GM12878 (cell line): Measurements from ENCODE around the gene GOSR2. TPM values are rescaled to one million over a fixed set of nuclear protein-coding genes. Genes with fewer than 3 reads are reported as not detected.

Experiments
- CUX1 ChIP-seq: IDR thresholded peaks from 2 replicates; pipeline ENCODE4 v1.6.1; 2012; ENCODE audit warnings: improper control_type of control experiment, low read depth, low read length; ENCODE audit not compliant: insufficient replicate concordance
- KLF5 ChIP-seq: fragments of 450-650 bp; IDR thresholded peaks from 2 replicates; pipeline ENCODE4 v1.6.1; 2014; ENCODE audit warnings: mild to moderate bottlenecking; ENCODE audit not compliant: partially characterized antibody
- PAX8 ChIP-seq: fragments of 450-650 bp; IDR thresholded peaks from 2 replicates; pipeline ENCODE4 v1.6.1; 2017; ENCODE audit warnings: mild to moderate bottlenecking, moderate library complexity
- SUZ12 ChIP-seq: fragments of 200-600 bp; sonication (generic); IDR thresholded peaks from one replicate; pipeline ENCODE4 v1.6.1; 2018; ENCODE audit warnings: antibody characterized with exemption, mild to moderate bottlenecking; ENCODE audit not compliant: unreplicated experiment
- TAF1 ChIP-seq: IDR thresholded peaks from 2 replicates; pipeline ENCODE4 v1.6.1; 2011; ENCODE audit warnings: mild to moderate bottlenecking, low read depth, low read length, borderline replicate concordance
- TCF12 ChIP-seq: IDR thresholded peaks from 2 replicates; pipeline ENCODE4 v1.6.1; 2011; ENCODE audit warnings: low read depth, mild to moderate bottlenecking, low read length
- TCF7 ChIP-seq: IDR thresholded peaks from 2 replicates; pipeline ENCODE4 v1.6.1; 2014; ENCODE audit warnings: antibody characterized with exemption, borderline replicate concordance
- USF2 ChIP-seq: IDR thresholded peaks from 2 replicates; pipeline ENCODE4 v1.6.1; 2011; ENCODE audit warnings: low read depth, low read length, improper control_type of control experiment, borderline replicate concordance
- WRNIP1 ChIP-seq: IDR thresholded peaks from 2 replicates; pipeline ENCODE4 v1.6.1; 2011; ENCODE audit warnings: low read depth, low read length, improper control_type of control experiment, borderline replicate concordance
- ZNF24 ChIP-seq: fragments of 450-650 bp; IDR thresholded peaks from 2 replicates; pipeline ENCODE4 v1.6.1; 2017; ENCODE audit warnings: antibody characterized with exemption, mild to moderate bottlenecking
- polyA plus RNA-seq, 11 experiments: library from polyadenylated mRNA; depleted of rRNA in 4 of 11; unstranded in 6 of 11; stranded (reverse) in 5 of 11; fragments of >200 nt; fragmentation: Nextera tagmentation in 4 of 11; fragmentation: Illumina TruSeq in 1 of 11; extraction: Ambion mirVana in 4 of 11; extraction: Trizol in 1 of 11; gene quantifications; 1 replicate in 1 of 11; 2 replicates in 10 of 11; pipeline versions ENCODE4 v1.2.1 to v1.2.3, GENCODE V29; 2011 to 2016; ENCODE audit warnings: inconsistent platforms in 2 of 11, missing spikeins in 2 of 11, low read depth in 1 of 11
- total RNA-seq, 4 experiments: library from RNA; depleted of rRNA in 3 of 4; stranded (reverse); fragments of >200 nt in 3 of 4; fragmentation: Illumina TruSeq in 1 of 4; extraction: Trizol in 1 of 4; gene quantifications; 2 replicates each; pipeline versions ENCODE4 v1.2.1 to v1.2.3, GENCODE V29; 2013 to 2021

Gene GOSR2
- total and polyA plus RNA-seq, 10 of the 15 experiments (the other 5 are each of a cell fraction or from before 2014, with no cell fraction given) = 30.1 to 64.5 (median 47.0) TPM

GRCh38 chr17:46950342-46950996 is 27.5 kb downstream of the GOSR2 start (continued):
- TF ChIP-seq TCF12 (no peak), TAF1 (no peak), TCF7 (no peak), PAX8 (no peak), WRNIP1 (no peak), CUX1 (no peak), KLF5 (no peak), USF2 (no peak), SUZ12 (no peak), ZNF24 (no peak)
